ENCODE results near the gene SLC15A3.

SLC15A3 gene

DNA sequence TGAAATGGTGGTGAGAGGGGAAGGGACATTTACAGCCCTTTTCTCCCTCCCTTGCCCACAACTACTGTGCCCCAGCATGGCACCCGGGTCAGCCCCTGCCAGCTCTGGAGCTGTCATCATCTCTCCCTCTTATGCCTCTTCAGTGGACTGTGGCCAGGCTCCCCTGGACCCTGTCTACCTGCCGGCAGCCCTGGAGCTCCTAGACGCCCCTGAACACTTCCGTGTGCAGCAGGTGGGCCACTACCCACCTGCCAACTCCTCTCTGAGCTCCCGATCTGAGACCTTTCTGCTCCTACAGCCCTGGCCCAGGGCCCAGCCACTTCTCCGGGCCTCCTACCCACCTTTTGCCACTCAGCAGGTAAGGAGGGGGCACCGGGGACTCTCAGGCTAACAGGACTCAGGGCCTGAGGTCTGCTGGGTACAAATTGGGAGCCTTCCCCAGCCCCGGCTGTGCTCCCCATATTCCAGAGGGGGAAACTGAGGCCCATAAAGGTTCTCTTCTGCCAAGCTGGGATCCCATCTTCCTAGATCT is 24.8 kb downstream of the SLC15A3 start:
- no peak for DNase-seq

GRCh38 chr11:60926500-60926899 is 25.5 kb downstream of the SLC15A3 start:
- DNase-seq = no peak

- DNase-seq = no peak
These were observed 26.1 kb downstream of the SLC15A3 start for GRCh38 chr11:60925868-60926267.

- peak in 1 of 2 donors; percentile 17 for DNase-seq
These were observed 26.8 kb downstream of the SLC15A3 start for GRCh38 chr11:60924906-60925853.

DNA sequence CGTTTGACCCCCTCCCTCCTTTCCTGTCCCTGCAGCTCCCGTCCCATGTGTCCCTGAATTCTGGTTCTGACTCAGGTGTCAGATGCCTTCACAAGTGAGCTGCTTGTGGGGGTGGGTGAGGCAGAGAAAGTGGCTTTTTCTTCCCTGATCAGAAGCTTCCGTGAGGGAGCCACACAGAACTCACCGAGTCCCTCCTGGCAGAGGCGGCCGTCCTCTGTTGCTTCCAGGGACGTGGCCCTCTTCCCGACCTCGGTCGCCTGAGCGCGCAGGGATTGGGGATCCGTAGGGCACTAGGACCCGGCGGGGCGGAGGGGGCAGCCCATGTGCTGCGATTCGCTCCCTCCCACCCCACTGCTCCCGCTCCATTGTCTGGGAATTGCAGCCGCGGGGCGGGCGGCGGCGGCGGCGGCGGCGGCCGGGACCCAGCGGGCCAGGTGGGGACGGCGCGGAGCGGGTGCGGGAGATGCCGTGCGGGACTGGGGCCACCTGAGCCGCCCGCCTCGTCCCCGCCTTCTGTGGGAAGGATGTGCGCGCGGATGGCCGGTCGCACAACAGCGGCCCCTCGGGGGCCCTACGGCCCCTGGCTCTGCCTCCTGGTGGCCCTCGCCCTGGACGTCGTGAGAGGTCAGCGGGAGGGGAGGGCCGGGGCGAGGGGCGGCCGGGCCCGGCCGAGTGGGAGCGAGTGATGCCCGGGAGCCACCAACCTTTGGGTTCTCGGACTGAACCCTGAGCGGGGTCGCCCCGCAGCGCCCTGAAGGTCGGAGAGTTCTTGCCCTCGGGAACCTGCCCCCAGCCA is 27.7 kb downstream of the SLC15A3 start, which contains the start of gene TMEM132A:
Gene TMEM132A (plus strand): TSS at position 351 of the 796 bp plus-strand sequence. CDS start 174 bp downstream, at position 525.
- DNase-seq = peak in 1 of 2 donors; percentile 39

GRCh38 chr11:60923800-60924109 is 28.2 kb downstream of the SLC15A3 start:
- no peak for DNase-seq

- DNase-seq = no peak
These were observed 28.6 kb downstream of the SLC15A3 start for GRCh38 chr11:60923326-60923725.

DNA sequence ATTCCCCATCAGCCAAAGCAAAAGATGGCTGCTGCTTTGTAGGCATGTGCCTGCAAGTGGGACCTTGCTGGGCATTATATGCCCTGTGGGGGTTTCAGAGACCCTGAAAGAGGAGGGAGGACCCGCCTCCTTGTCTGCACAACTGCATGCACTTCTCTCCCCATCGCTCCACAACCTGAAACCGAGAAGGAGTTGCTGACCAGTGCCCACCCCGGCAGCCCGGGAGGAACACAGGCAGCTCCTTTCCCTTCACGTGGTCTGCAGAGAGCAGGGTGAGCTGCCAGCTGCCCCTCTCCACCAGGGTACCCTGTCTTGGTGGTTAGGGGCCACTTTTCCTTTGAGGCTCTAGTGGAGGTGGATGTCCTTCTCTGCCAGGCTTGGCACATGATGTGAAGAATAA is 29.1 kb downstream of the SLC15A3 start:
- DNase-seq = no peak

DNA sequence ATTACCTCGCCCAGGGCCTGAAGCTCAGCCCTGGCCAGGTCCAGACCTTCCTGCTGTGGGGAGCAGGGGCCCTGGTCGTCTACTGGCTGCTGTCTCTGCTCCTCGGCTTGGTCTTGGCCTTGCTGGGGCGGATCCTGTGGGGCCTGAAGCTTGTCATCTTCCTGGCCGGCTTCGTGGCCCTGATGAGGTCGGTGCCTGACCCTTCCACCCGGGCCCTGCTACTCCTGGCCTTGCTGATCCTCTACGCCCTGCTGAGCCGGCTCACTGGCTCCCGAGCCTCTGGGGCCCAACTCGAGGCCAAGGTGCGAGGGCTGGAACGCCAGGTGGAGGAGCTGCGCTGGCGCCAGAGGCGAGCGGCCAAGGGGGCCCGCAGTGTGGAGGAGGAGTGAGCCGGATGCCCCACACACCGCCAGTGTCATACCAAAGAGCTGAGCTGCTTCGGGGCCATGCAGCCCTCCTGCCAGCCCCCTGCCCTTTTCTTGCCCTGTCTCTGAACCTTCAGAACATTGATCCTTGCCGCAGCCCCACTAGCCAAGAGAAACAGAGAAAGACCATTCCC is 30.1 kb downstream of the SLC15A3 start:
- DNase-seq = no peak

DNA sequence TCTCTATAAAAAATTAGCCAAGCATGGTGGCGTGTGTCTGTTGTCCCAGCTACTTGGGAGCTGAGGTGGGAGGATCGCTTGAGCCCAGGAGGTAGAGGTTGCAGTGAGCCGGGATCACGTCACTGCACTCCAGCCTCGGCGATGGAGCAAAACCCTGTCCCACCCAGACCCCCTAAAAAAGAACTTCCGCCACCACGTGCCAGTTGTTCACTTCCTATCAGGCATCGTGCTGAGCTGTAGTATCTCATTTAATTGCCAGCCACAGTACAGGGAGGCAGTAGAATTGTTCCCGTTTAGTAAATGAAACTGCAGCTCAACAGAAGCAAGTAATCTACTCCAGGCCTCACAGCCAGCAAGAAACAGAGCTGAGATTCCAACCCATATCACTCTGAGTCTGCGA is 30.7 kb downstream of the SLC15A3 start:
- DNase-seq = no peak

GRCh38 chr11:60919956-60920355 is 32.0 kb downstream of the SLC15A3 start:
- no peak for DNase-seq

GRCh38 chr11:60919320-60919719 is 32.7 kb downstream of the SLC15A3 start:
- DNase-seq = no peak

- no peak for DNase-seq
These were observed 33.1 kb downstream of the SLC15A3 start for GRCh38 chr11:60918939-60919265.

GRCh38 chr11:60918251-60918938 is 33.6 kb downstream of the SLC15A3 start:
- DNase-seq = no peak

DNA sequence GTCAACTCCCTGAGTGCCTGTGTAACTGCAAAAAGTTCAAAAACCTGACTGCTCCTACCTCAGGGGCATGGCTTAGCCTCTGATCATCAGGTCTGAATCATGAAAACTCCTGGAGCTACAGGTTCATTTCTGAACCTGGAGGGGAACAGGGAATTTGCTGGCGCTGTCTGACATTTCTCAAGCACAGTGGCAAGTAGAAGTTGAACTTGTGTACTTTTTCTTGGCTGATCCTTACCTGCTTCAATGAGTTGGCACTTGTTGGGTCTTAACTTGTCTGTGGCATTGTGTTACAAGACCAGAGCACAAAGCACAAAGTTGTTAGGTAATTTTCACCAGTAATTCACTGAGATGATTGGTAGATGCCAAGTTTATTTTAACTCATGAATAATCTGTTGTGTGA is 34.7 kb downstream of the SLC15A3 start:
- no peak for DNase-seq

DNA sequence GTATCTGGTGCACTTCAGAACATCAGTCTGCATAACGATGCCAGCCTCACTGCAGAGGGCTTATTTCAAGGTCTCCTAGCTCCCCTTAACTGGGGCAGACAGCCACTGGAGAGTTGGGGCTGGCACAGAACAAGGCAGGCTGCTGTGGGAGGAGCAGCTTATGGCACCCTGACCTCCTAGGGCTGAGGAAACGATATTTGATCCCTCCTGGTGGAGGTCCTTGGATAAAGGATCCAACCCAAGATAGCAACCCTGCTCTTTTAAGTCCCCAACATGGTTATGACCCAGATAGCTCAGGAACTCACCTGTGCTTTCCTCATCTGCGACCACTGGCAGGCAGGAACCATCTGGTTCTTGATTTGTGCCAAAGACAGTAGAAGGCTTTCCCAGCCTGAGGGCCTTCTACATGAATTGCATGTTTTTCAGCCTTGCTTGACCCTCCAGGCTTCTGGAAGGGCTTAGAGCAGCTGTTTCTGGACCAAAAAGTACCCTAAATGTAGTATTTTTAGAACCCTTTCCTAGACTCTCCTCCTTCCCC is 35.2 kb downstream of the SLC15A3 start:
- no peak for DNase-seq

DNA sequence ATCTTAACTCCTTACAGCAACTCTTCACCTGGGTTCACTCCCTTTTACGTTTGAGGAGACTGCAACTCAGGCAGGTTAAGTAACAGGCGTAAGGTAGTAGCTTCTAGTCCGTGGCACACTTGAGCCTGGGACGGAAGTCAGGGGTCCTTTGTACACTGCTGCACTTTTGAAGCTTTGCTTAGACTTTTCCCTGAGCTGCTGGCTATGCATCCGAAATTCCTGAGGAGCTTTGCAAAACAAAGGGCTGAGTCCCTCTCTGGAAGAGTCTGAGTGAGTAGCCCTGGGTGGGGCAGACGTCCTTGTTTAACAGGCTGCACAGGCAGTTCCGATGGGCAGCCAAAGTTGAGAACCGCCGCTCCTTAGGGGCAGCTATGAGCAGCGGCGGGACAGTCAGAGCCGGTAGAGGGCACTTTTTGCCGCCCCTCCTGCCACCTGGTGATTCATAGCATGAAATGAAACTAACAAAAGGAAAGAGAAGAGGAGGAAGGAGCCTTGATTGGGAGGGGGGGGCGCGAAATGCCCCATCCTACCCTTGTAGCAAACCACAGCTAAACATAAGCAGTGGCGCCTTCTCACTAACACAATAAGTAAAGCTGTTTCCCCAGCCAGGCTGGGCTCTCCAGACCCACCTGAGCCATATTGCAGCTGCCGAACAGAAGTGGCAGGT is 36.6 kb downstream of the SLC15A3 start:
- DNase-seq = peak; percentile 72 to 74

GRCh38 chr11:60914633-60915247 is 37.2 kb downstream of the SLC15A3 start:
- DNase-seq = peak in 1 of 2 donors; percentile 49

GRCh38 chr11:60913793-60914632 is 38.0 kb downstream of the SLC15A3 start, which contains the start of gene TMEM109:
TMEM109 (plus strand) TSS chr11:60914158; CDS start chr11:60919694, 5,536 bp downstream.
- peak; percentile 89 for DNase-seq

DNA sequence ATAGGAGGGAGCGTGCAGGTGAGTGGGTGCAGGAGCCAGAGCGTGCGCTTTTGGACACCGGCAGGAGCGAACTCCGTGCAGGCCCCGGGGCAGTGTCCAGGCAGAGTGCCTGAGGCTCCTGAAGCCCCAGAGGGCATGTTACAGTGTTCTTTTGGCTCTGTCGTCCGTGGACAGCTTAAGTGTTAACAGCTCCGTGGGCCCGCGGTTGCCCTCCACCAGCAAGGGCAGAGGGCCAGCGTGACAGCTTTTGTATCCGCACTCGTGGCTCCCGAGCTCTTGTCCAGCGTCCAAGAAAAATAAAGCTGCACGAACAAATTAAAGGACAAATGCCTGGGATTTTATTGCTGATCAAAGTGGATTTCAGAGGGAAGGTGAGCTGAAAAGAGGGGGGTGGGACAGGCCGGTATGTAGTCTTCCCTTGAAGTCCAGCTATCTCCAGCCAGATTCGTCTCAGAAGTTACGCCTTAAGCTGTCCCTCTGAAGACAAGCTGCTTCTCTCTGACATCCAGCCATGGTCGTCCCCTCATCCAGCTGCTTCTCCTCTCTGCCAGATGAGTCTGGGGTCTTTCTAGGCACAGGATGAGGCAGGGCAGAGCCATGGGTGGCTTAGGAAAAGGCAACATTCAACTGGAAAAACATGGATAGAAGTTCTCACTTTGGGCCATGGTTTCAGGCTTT is 39.0 kb downstream of the SLC15A3 start:
- DNase-seq = no peak
